Measurements from ENCODE around the gene APRT.
A peak's percentile ranks its signal among the peaks of the same experiment; 100 is the strongest.

The APRT gene

DNA sequence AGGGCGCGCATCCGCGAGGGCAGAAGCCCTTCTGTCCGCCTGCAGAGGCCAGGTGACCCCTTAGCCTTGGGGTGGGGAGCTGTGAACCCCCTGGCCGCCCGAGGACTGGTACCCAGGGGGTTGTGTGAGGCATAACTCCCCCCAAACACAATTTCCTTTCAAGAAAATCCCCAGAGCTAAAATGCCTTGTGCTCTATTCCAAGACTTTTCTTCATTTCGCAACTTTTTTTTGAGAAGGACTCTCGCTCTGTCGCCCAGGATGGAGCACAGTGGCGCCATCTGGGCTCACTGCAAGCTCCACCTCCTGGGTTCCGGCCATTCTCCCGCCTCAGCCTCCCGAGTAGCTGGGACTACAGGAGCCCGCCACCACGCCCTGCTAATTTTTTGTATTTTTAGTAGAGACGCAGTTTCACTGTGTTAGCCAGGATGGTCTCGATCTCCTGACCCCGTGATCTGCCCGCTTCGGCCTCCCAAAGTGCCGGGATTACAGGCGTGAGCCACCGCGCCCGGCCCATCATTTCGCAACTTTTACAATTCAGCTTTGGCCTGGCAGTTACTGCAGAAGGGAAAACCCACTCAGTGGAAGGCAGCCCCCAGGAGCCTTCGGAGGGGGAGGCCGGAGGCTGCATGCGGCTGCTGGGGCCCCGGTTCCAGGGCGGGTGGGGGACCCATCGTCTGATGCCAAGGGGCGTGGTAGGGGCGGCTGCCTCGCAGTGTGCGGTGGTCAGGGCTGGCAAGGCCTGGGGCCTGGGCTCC lies 963 bp upstream of the APRT start:
- no peak overlapping the region for H3K9ac ChIP-seq (ENCODE audit: low read length)
- no peaks in the 10 kb centered on the region for H3K27me3 ChIP-seq (ENCODE audit: low read depth, low read length)
- no peak overlapping the region for H2AFZ ChIP-seq (ENCODE audit: low read depth, low read length)
- peaks cover 22% of the 10 kb centered on the region for H3K36me3 ChIP-seq (replicated peaks; ENCODE audit: low read depth, low read length)
- H3K4me1 ChIP-seq (ENCODE audit: low read length) = peaks cover 11% of the 10 kb centered on the region
- no peaks in the 10 kb centered on the region for H3K9me3 ChIP-seq (ENCODE audit: insufficient read depth, low read length)
- no peak overlapping the region for H3K27ac ChIP-seq (ENCODE audit: low read length)
- TF ChIP-seq EZH2phosphoT487 (IDR thresholded peaks at IDR 0.05; ENCODE audit: low read depth) = no peak
- TF ChIP-seq, protein P1, sequence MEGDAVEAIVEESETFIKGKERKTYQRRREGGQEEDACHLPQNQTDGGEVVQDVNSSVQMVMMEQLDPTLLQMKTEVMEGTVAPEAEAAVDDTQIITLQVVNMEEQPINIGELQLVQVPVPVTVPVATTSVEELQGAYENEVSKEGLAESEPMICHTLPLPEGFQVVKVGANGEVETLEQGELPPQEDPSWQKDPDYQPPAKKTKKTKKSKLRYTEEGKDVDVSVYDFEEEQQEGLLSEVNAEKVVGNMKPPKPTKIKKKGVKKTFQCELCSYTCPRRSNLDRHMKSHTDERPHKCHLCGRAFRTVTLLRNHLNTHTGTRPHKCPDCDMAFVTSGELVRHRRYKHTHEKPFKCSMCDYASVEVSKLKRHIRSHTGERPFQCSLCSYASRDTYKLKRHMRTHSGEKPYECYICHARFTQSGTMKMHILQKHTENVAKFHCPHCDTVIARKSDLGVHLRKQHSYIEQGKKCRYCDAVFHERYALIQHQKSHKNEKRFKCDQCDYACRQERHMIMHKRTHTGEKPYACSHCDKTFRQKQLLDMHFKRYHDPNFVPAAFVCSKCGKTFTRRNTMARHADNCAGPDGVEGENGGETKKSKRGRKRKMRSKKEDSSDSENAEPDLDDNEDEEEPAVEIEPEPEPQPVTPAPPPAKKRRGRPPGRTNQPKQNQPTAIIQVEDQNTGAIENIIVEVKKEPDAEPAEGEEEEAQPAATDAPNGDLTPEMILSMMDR (IDR thresholded peaks at IDR 0.05; ENCODE audit: low read depth, low read length) = no peak
- H3K4me2 ChIP-seq (ENCODE audit: low read length) = no peak overlapping the region
- H3K79me2 ChIP-seq (ENCODE audit: low read length) = peaks cover 21% of the 10 kb centered on the region
- H3K4me3 ChIP-seq (ENCODE audit: low read length) = no peak overlapping the region
- H4K20me1 ChIP-seq (ENCODE audit: insufficient read depth, low read length) = peaks cover 20% of the 10 kb centered on the region; the same call in 1 of the 2 replicates

DNA sequence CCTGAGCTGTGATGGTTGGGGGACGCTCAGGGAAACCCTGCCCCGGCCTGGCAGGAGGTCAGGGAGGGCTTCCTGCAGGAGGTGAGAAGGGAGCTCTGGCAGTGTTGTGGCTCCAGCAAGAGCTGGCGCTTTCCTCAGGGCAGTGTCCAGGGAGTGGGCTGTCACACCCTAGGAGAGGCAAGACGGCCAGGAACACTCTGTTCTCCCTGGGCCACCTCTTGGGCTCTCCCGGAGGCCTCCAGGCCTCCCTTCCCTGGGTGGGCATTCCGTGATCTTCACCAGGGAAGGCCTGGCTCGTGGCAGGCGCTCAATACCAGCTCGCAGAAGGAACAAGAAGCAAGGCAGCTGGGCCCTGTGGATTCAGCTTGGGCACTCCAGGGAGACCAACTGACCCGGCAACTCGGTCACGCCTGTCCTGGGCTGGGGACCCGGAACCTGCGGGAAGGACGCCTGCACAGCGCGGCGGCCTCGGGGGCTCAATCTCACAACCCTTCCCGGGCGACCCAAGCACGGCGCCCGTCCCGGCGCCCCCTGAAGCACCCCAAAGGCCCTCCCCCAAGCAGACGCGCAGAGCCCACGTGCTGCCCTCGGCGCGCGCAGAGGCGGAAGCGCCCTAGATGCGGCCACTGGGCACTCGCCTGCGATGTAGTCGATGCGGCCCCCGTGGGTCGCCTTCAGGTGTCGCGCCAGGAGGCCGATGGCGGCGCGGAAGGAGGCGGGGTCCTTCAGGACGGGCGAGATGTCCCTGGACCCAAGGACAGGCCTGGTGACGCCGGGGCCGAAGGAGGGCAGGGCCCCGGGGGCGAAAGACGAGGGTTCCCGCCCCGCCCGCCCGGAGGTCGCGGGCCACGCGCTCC lies 588 bp downstream of the APRT start:
- peak overlapping the region; percentile 73 for H3K9ac ChIP-seq (ENCODE audit: low read length)
- no peaks in the 10 kb centered on the region for H3K27me3 ChIP-seq (ENCODE audit: low read depth, low read length)
- peak overlapping the region; percentile 84 for H3K4me3 ChIP-seq (ENCODE audit: low read length)
- peaks cover 25% of the 10 kb centered on the region for H3K79me2 ChIP-seq (ENCODE audit: low read length)
- H3K4me2 ChIP-seq (ENCODE audit: low read length) = peak overlapping the region; percentile 80
- H3K36me3 ChIP-seq (replicated peaks; ENCODE audit: low read depth, low read length) = peaks cover 33% of the 10 kb centered on the region
- H3K4me1 ChIP-seq (ENCODE audit: low read length) = peaks cover 11% of the 10 kb centered on the region
- no peaks in the 10 kb centered on the region for H3K9me3 ChIP-seq (ENCODE audit: insufficient read depth, low read length)
- TF ChIP-seq, protein P1 (IDR thresholded peaks at IDR 0.05; ENCODE audit: low read depth, low read length) = no peak
- TF ChIP-seq EZH2phosphoT487 (IDR thresholded peaks at IDR 0.05; ENCODE audit: low read depth) = no peak
- peaks cover 20% of the 10 kb centered on the region; the same call in 1 of the 2 replicates for H4K20me1 ChIP-seq (ENCODE audit: insufficient read depth, low read length)
- no peak overlapping the region for H2AFZ ChIP-seq (ENCODE audit: low read depth, low read length)
- H3K27ac ChIP-seq (ENCODE audit: low read length) = peak overlapping the region; percentile 57

DNA sequence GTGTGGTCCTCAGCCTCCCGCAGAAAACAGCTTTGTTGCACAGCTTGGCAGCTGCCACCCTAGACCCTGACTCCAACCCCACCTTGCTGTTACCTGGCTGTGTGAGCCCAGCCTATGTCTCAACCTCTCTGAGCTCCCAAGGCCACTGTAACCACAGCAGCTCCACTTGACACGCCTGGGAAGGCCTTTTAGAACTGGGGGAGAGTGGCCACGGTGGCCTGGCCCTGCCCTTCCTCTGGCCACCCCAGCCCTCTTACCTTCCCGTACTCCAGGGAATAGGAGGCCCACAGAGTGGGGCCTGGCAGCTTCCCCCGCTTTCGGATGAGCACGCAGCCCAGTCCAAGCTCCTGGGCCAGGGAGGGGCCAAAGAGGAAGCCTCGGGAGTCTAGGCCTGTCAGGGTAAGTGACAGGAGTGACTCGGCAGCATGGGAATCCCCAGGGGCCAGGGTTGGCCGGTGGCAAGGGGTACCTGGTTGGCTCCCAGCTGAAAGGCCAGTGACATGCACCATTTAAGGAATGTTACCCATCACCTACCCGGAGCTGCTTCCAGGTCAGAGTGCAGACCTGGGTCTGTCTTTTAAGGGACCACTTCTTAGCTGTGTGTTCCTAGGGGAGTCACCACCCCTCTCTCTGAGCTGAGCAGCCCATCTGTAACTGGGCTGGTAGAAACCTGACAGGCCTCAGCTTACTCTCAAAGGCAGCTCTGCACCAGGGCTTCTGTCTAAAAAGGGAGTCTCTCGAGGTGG lies 1.4 kb downstream of the APRT start:
- no peaks in the 10 kb centered on the region for H3K9me3 ChIP-seq (ENCODE audit: insufficient read depth, low read length)
- peaks cover 11% of the 10 kb centered on the region for H3K4me1 ChIP-seq (ENCODE audit: low read length)
- peaks cover 20% of the 10 kb centered on the region; the same call in 1 of the 2 replicates for H4K20me1 ChIP-seq (ENCODE audit: insufficient read depth, low read length)
- H3K4me2 ChIP-seq (ENCODE audit: low read length) = peak overlapping the region; percentile 80
- no peaks in the 10 kb centered on the region for H3K27me3 ChIP-seq (ENCODE audit: low read depth, low read length)
- no peak overlapping the region for H2AFZ ChIP-seq (ENCODE audit: low read depth, low read length)
- peak overlapping the region; percentile 84 for H3K4me3 ChIP-seq (ENCODE audit: low read length)
- TF ChIP-seq EZH2phosphoT487 (IDR thresholded peaks at IDR 0.05; ENCODE audit: low read depth) = no peak
- TF ChIP-seq, protein P1 (IDR thresholded peaks at IDR 0.05; ENCODE audit: low read depth, low read length) = no peak
- peaks cover 33% of the 10 kb centered on the region for H3K79me2 ChIP-seq (ENCODE audit: low read length)
- peak overlapping the region; percentile 73 for H3K9ac ChIP-seq (ENCODE audit: low read length)
- peaks cover 40% of the 10 kb centered on the region for H3K36me3 ChIP-seq (replicated peaks; ENCODE audit: low read depth, low read length)
- H3K27ac ChIP-seq (ENCODE audit: low read length) = peak overlapping the region; percentile 57

All from OCI-LY3 (cell line).